HepG2 (cell line): Measurements from ENCODE around the gene CCT3. TPM values are rescaled to one million over a fixed set of nuclear protein-coding genes. Genes with fewer than 3 reads are reported as not detected.

ENCODE experiments used
- BHLHE40 ChIP-seq: IDR thresholded peaks from 2 replicates; pipeline ENCODE4 v1.6.1; 2011; ENCODE audit warnings: low read length, improper control_type of control experiment
- EEA1 ChIP-seq: sonication (generic); formaldehyde crosslinking; IDR thresholded peaks from 2 replicates; pipeline ENCODE4 v1.5.1; 2020; ENCODE audit warnings: mild to moderate bottlenecking, missing genetic modification reagents, borderline replicate concordance
- FOSL2 ChIP-seq: sonication (generic); formaldehyde crosslinking; IDR thresholded peaks from 2 replicates; pipeline ENCODE4 v1.4.0; 2020; ENCODE audit warnings: missing genetic modification reagents
- HNRNPL ChIP-seq: fragments of 200-400 bp; formaldehyde crosslinking; IDR thresholded peaks from 2 replicates; pipeline ENCODE4 v1.6.1; 2017; ENCODE audit warnings: mild to moderate bottlenecking, low read depth, low read length
- MTA1 ChIP-seq: sonication (generic); formaldehyde crosslinking; IDR thresholded peaks from 2 replicates; pipeline ENCODE4 v1.4.0; 2020; ENCODE audit warnings: missing genetic modification reagents, mild to moderate bottlenecking, borderline replicate concordance
- NKX3-1 ChIP-seq: sonication (generic); formaldehyde crosslinking; IDR thresholded peaks from 2 replicates; pipeline ENCODE4 v1.5.0; 2020; ENCODE audit warnings: missing genetic modification reagents
- PHF21A ChIP-seq: sonication (generic); formaldehyde crosslinking; IDR thresholded peaks from 2 replicates; pipeline ENCODE4 v1.5.0; 2020; ENCODE audit warnings: mild to moderate bottlenecking, missing genetic modification reagents
- PHF5A ChIP-seq: IDR thresholded peaks from one replicate; pipeline ENCODE4 v1.6.1; 2018; ENCODE audit warnings: low read depth, missing genetic modification reagents; ENCODE audit not compliant: unreplicated experiment
- POLR2AphosphoS5 ChIP-seq: IDR thresholded peaks from 2 replicates; pipeline ENCODE4 v1.6.1; 2012; ENCODE audit warnings: low read depth, low read length
- SCMH1 ChIP-seq: sonication (generic); formaldehyde crosslinking; IDR thresholded peaks from 2 replicates; pipeline ENCODE4 v1.9.0; 2021; ENCODE audit warnings: missing genetic modification reagents, mild to moderate bottlenecking, borderline replicate concordance
- SP1 ChIP-seq, 2 experiments: fragments of 450-650 bp in 1 of 2; sonication (generic) in 1 of 2; formaldehyde crosslinking in 1 of 2; IDR thresholded peaks; 2 replicates each; pipeline versions ENCODE4 v1.4.0 to v1.6.1; 2016 to 2020; ENCODE audit warnings: missing genetic modification reagents in 1 of 2
- SP2 ChIP-seq: sonication (generic); formaldehyde crosslinking; IDR thresholded peaks from 2 replicates; pipeline ENCODE4 v1.5.1; 2020; ENCODE audit warnings: mild to moderate bottlenecking, missing genetic modification reagents
- STAG1 ChIP-seq: sonication (generic); formaldehyde crosslinking; IDR thresholded peaks from 2 replicates; pipeline ENCODE4 v1.4.0; 2020; ENCODE audit warnings: missing genetic modification reagents
- ZNF205 ChIP-seq: IDR thresholded peaks from 2 replicates; pipeline ENCODE4 v1.6.1; 2018; ENCODE audit warnings: missing biosample characterization, missing genetic modification reagents
- ZNF552 ChIP-seq: sonication (generic); formaldehyde crosslinking; IDR thresholded peaks from 2 replicates; pipeline ENCODE4 v1.9.0; 2022; ENCODE audit warnings: missing genetic modification reagents, mild to moderate bottlenecking, borderline replicate concordance
- ZNF7 ChIP-seq: IDR thresholded peaks from 2 replicates; pipeline ENCODE4 v1.6.1; 2016; ENCODE audit warnings: missing biosample characterization, missing genetic modification reagents
- polyA plus RNA-seq, 8 experiments: library from polyadenylated mRNA; depleted of rRNA in 3 of 8; stranded (reverse) in 7 of 8; unstranded in 1 of 8; fragments of >200 nt; fragmentation: Illumina TruSeq in 4 of 8; extraction: Trizol in 4 of 8; gene quantifications; 2 replicates each; pipeline versions ENCODE4 v1.2.1 to v1.2.3, GENCODE V29; 2011 to 2016; ENCODE audit warnings: low read depth in 4 of 8, missing spikeins in 1 of 8, mixed read lengths in 1 of 8; ENCODE audit not compliant: insufficient read depth in 1 of 8
- total RNA-seq, 5 experiments: library from RNA; depleted of rRNA; stranded (reverse); fragments of >200 nt; fragmentation: Illumina TruSeq; extraction: Trizol; gene quantifications; 2 replicates each; pipeline ENCODE4 v1.2.3, GENCODE V29; 2016; ENCODE audit warnings: low read depth in 1 of 5
- TF ChIP-seq, protein P1 (sequence below), 2 experiments: sonication (generic) in 1 of 2; formaldehyde crosslinking in 1 of 2; IDR thresholded peaks; 2 replicates each; pipeline versions ENCODE4 v1.5.1 to v1.6.1; 2011 to 2020; ENCODE audit warnings: borderline replicate concordance in 1 of 2, low read depth in 1 of 2, low read length in 1 of 2, mild to moderate bottlenecking in 1 of 2, missing genetic modification reagents in 1 of 2, moderate library complexity in 1 of 2
- TF ChIP-seq, protein P2 (sequence below): sonication (generic); formaldehyde crosslinking; IDR thresholded peaks from 2 replicates; pipeline ENCODE4 v1.4.0; 2020; ENCODE audit warnings: mild to moderate bottlenecking, missing genetic modification reagents, borderline replicate concordance
- TF ChIP-seq, protein P3 (sequence below): sonication (generic); formaldehyde crosslinking; IDR thresholded peaks from 2 replicates; pipeline ENCODE4 v1.4.0; 2020; ENCODE audit warnings: missing genetic modification reagents
- TF ChIP-seq, protein P4 (sequence below): sonication (generic); formaldehyde crosslinking; conservative IDR thresholded peaks from 2 replicates; pipeline ENCODE4 v1.4.0; 2020; ENCODE audit warnings: missing genetic modification reagents

CCT3 gene
- total and polyA plus RNA-seq, 2 of the 13 experiments (the other 11 are each of a cell fraction or from before 2014, with no cell fraction given), result 319 to 615 TPM

DNA sequence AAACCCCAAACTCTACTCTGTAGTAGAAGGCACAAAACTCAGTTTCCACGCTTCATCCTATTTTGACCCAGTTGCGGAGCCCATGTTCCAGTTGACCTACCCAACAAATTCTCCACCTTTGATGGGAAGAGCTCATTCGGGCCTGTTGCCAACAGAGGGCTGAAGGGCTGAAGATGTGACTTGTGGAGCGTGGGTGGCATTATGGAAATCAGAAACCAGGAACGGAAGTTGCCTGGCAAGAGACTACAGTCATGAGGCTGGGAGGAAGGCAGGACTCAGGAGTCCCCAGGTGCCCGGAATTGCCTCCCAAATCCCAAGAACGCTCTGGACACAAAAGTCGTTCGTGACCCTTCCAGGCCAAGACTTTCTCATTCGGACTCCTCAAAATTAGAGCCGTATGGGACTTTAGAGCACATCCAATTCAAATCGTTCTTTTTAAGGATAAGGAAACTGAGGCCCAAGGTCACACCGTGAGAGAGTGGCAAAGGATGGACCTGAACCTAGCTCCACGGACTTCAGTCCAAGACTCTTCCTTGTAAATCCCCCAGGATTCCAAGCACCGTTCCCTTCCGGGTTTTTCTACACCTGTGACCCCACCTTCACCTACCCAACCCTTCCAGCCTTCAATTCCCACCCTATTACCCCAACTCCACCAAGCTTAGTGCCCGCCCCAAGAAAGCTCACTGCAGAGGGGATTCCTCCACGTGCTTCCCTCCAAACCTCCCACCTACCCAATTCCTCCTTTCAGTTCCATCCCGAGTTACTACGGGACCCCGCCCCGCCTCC lies 56.2 kb downstream of the CCT3 start (continued):
- TF ChIP-seq EEA1 (CRISPR knock-in tag), result no peak
- TF ChIP-seq MTA1 (CRISPR knock-in tag), result no peak
- no peak for TF ChIP-seq PHF21A (CRISPR knock-in tag)
- TF ChIP-seq BHLHE40, result no peak
- TF ChIP-seq SP2 (CRISPR knock-in tag), result no peak
- TF ChIP-seq, protein P1, sequence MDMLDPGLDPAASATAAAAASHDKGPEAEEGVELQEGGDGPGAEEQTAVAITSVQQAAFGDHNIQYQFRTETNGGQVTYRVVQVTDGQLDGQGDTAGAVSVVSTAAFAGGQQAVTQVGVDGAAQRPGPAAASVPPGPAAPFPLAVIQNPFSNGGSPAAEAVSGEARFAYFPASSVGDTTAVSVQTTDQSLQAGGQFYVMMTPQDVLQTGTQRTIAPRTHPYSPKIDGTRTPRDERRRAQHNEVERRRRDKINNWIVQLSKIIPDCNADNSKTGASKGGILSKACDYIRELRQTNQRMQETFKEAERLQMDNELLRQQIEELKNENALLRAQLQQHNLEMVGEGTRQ (IDR thresholded peaks at IDR 0.05; ENCODE audit: low read depth, low read length), result no peak
- TF ChIP-seq, protein P1 (CRISPR knock-in tag; IDR thresholded peaks at IDR 0.05; ENCODE audit: borderline replicate concordance), result no peak
- TF ChIP-seq, protein P2, sequence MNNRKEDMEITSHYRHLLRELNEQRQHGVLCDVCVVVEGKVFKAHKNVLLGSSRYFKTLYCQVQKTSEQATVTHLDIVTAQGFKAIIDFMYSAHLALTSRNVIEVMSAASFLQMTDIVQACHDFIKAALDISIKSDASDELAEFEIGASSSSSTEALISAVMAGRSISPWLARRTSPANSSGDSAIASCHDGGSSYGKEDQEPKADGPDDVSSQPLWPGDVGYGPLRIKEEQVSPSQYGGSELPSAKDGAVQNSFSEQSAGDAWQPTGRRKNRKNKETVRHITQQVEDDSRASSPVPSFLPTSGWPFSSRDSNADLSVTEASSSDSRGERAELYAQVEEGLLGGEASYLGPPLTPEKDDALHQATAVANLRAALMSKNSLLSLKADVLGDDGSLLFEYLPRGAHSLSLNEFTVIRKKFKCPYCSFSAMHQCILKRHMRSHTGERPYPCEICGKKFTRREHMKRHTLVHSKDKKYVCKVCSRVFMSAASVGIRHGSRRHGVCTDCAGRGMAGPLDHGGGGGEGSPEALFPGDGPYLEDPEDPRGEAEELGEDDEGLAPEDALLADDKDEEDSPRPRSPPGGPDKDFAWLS (CRISPR knock-in tag), result no peak
- TF ChIP-seq, protein P3, sequence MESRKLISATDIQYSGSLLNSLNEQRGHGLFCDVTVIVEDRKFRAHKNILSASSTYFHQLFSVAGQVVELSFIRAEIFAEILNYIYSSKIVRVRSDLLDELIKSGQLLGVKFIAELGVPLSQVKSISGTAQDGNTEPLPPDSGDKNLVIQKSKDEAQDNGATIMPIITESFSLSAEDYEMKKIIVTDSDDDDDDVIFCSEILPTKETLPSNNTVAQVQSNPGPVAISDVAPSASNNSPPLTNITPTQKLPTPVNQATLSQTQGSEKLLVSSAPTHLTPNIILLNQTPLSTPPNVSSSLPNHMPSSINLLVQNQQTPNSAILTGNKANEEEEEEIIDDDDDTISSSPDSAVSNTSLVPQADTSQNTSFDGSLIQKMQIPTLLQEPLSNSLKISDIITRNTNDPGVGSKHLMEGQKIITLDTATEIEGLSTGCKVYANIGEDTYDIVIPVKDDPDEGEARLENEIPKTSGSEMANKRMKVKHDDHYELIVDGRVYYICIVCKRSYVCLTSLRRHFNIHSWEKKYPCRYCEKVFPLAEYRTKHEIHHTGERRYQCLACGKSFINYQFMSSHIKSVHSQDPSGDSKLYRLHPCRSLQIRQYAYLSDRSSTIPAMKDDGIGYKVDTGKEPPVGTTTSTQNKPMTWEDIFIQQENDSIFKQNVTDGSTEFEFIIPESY (CRISPR knock-in tag), result no peak
- TF ChIP-seq, protein P4, sequence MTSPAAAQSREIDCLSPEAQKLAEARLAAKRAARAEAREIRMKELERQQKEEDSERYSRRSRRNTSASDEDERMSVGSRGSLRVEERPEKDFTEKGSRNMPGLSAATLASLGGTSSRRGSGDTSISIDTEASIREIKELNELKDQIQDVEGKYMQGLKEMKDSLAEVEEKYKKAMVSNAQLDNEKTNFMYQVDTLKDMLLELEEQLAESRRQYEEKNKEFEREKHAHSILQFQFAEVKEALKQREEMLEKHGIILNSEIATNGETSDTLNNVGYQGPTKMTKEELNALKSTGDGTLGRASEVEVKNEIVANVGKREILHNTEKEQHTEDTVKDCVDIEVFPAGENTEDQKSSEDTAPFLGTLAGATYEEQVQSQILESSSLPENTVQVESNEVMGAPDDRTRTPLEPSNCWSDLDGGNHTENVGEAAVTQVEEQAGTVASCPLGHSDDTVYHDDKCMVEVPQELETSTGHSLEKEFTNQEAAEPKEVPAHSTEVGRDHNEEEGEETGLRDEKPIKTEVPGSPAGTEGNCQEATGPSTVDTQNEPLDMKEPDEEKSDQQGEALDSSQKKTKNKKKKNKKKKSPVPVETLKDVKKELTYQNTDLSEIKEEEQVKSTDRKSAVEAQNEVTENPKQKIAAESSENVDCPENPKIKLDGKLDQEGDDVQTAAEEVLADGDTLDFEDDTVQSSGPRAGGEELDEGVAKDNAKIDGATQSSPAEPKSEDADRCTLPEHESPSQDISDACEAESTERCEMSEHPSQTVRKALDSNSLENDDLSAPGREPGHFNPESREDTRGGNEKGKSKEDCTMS (CRISPR knock-in tag), result no peak
- no peak for TF ChIP-seq POLR2AphosphoS5
- TF ChIP-seq STAG1, result no peak
- no peak for TF ChIP-seq PHF5A
- TF ChIP-seq SCMH1 (CRISPR knock-in tag), result no peak
- no peak for TF ChIP-seq FOSL2 (CRISPR knock-in tag)
- no peak for TF ChIP-seq ZNF552 (CRISPR knock-in tag)
- no peak for TF ChIP-seq ZNF205 (CRISPR knock-in tag)
- no peak for TF ChIP-seq HNRNPL
- TF ChIP-seq NKX3-1 (CRISPR knock-in tag), result no peak
- no peak for TF ChIP-seq ZNF7 (CRISPR knock-in tag)
- TF ChIP-seq SP1 (IDR thresholded peaks at IDR 0.05), result no peak
- no peak for TF ChIP-seq SP1 (CRISPR knock-in tag; IDR thresholded peaks at IDR 0.05)
